Mesenchymal stem cell (in vitro differentiated cells and primary cell): ENCODE measurements around the gene RNF212. TPM values are rescaled to one million over a fixed set of nuclear protein-coding genes. Genes with fewer than 3 reads are reported as not detected.
A peak's percentile ranks its signal among the peaks of the same experiment; 100 is the strongest.

Experiments
- DNase-seq: peaks from one replicate; pipeline ENCODE4 v3.0.0-alpha.2; 2013
- H2AFZ ChIP-seq: one replicate; pipeline ENCODE4 v1.6.1; 2013; ENCODE audit warnings: low read depth, mild to moderate bottlenecking, control low read depth, inconsistent platforms, low read length, moderate library complexity
- H2AK5ac ChIP-seq: 2 replicates; pipeline ENCODE4 v1.6.1; 2013; ENCODE audit warnings: low read length, moderate library complexity, mild to moderate bottlenecking, inconsistent platforms; ENCODE audit not compliant: severe bottlenecking
- H2BK120ac ChIP-seq: one replicate; pipeline ENCODE4 v1.6.1; 2013; ENCODE audit warnings: low read depth, mild to moderate bottlenecking, inconsistent platforms, low read length, moderate library complexity
- H2BK12ac ChIP-seq, 2 experiments: one replicate each; pipeline ENCODE4 v1.6.1; 2013; ENCODE audit warnings: inconsistent platforms in 2 of 2, low read length in 2 of 2, mild to moderate bottlenecking in 2 of 2, moderate library complexity in 2 of 2, control low read depth in 1 of 2
- H2BK15ac ChIP-seq: one replicate; pipeline ENCODE4 v1.6.1; 2013; ENCODE audit warnings: mild to moderate bottlenecking, low read depth, inconsistent platforms; ENCODE audit not compliant: poor library complexity, severe bottlenecking
- H2BK5ac ChIP-seq: 2 replicates; pipeline ENCODE4 v1.6.1; 2013; ENCODE audit warnings: low read depth, mild to moderate bottlenecking, low read length, control low read depth, inconsistent platforms; ENCODE audit not compliant: poor library complexity, severe bottlenecking
- H3K14ac ChIP-seq, 2 experiments: one replicate each; pipeline ENCODE4 v1.6.1; 2013; ENCODE audit warnings: inconsistent platforms in 2 of 2, low read length in 2 of 2, control low read depth in 1 of 2, mild to moderate bottlenecking in 1 of 2, moderate library complexity in 1 of 2
- H3K18ac ChIP-seq, 2 experiments: one replicate each; pipeline ENCODE4 v1.6.1; 2013; ENCODE audit warnings: inconsistent platforms in 2 of 2, low read length in 2 of 2, control low read depth in 1 of 2, low read depth in 1 of 2, mild to moderate bottlenecking in 1 of 2
- H3K23ac ChIP-seq, 2 experiments: one replicate each; pipeline ENCODE4 v1.6.1; 2013; ENCODE audit warnings: inconsistent platforms in 2 of 2, low read length in 2 of 2, mild to moderate bottlenecking in 2 of 2, moderate library complexity in 2 of 2, control low read depth in 1 of 2
- H3K27ac ChIP-seq: 2 replicates; pipeline ENCODE4 v1.5.1; 2013; ENCODE audit warnings: mild to moderate bottlenecking, moderate library complexity, low read length, control low read depth, inconsistent platforms; ENCODE audit not compliant: poor library complexity, severe bottlenecking
- H3K27me3 ChIP-seq, 2 experiments: 2 replicates each; pipeline versions ENCODE4 v1.6.1 to v1.7.0; 2013; ENCODE audit warnings: low read length in 2 of 2, mild to moderate bottlenecking in 2 of 2, moderate library complexity in 2 of 2, control low read depth in 1 of 2, inconsistent platforms in 1 of 2; ENCODE audit not compliant: control insufficient read depth in 1 of 2, insufficient read depth in 1 of 2
- H3K36me3 ChIP-seq, 2 experiments: 2 replicates each; pipeline versions ENCODE4 v1.6.1 to v1.7.0; 2013; ENCODE audit warnings: low read length in 2 of 2, control low read depth in 1 of 2, inconsistent platforms in 1 of 2, low read depth in 1 of 2, mild to moderate bottlenecking in 1 of 2; ENCODE audit not compliant: insufficient read depth in 2 of 2, control insufficient read depth in 1 of 2
- H3K4ac ChIP-seq, 2 experiments: one replicate each; pipeline ENCODE4 v1.6.1; 2013; ENCODE audit warnings: inconsistent platforms in 2 of 2, low read length in 2 of 2, mild to moderate bottlenecking in 2 of 2, moderate library complexity in 2 of 2, control low read depth in 1 of 2, low read depth in 1 of 2
- H3K4me1 ChIP-seq: 2 replicates; pipeline ENCODE4 v1.6.1; 2013; ENCODE audit warnings: low read depth, low read length, control low read depth; ENCODE audit not compliant: control insufficient read depth, insufficient read depth
- H3K4me2 ChIP-seq: 2 replicates; pipeline ENCODE4 v1.6.1; 2013; ENCODE audit warnings: low read length, mild to moderate bottlenecking, inconsistent platforms; ENCODE audit not compliant: poor library complexity, severe bottlenecking
- H3K4me3 ChIP-seq, 2 experiments: 2 replicates each; pipeline versions ENCODE4 v1.5.1 to v1.7.0; 2013; ENCODE audit warnings: low read length in 2 of 2, mild to moderate bottlenecking in 2 of 2, control low read depth in 1 of 2, low read depth in 1 of 2; ENCODE audit not compliant: insufficient read depth in 1 of 2
- H3K79me1 ChIP-seq: replicated peaks from 2 replicates; pipeline ENCODE4 v1.6.1; 2013; ENCODE audit warnings: mild to moderate bottlenecking, control low read depth, low read length, inconsistent platforms; ENCODE audit not compliant: poor library complexity, severe bottlenecking
- H3K9ac ChIP-seq: 2 replicates; pipeline ENCODE4 v1.7.0; 2013; ENCODE audit warnings: mild to moderate bottlenecking, low read length, moderate library complexity
- H3K9me3 ChIP-seq: 2 replicates; pipeline ENCODE4 v1.7.0; 2013; ENCODE audit warnings: mild to moderate bottlenecking, low read length; ENCODE audit not compliant: control insufficient read depth
- H4K8ac ChIP-seq: one replicate; pipeline ENCODE4 v1.6.1; 2013; ENCODE audit warnings: inconsistent platforms, mild to moderate bottlenecking, low read length, moderate library complexity
- H4K91ac ChIP-seq: one replicate; pipeline ENCODE4 v1.6.1; 2013; ENCODE audit warnings: mild to moderate bottlenecking, low read length, inconsistent platforms
- WGBS: methylation state at CpG from one replicate; pipeline ENCODE4 v1.1.7; 2013; ENCODE audit warnings: mixed read lengths; 5-methylcytosine and 5-hydroxymethylcytosine counted together
- small RNA-seq: library from polyadenylated mRNA; stranded (forward); fragments of <200 nt; extraction: miRNeasy Mini kit (QIAGEN cat#:217004); gene quantifications from one replicate; pipeline ENCODE3, GENCODE V24; 2013; ENCODE audit warnings: low read depth

The RNF212 gene

DNA sequence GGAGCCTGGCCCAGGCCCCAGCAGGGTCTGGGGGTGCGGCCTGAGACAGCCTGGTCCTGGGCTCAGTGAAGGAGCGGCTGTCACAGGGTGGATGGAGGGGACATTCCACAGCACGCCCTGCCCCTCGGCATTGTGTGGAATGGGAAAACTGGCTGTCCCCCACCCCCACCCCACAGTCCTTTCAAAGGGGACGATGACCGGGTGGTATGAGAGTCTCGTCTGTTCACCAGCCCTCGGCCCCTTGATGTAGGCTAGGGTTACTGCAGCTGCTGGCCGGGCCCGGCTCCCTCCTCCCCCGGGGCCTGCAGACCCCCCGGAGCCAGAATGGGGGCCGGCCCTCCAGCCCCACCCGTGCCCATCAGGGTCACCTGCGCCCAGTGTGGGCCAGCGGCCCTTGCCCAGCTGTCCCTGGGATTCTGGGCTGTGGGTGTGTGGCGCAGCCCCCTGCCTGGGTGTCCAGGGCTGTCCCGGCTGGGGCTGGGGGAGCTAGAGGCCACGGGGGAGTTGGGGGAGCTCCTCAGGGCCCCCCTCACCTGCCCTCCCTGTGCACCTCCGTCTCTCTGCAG lies 90.2 kb downstream of the RNF212 start:
- Histone ChIP-seq H3K27me3 (no peaks in the 10 kb centered on the region), H3K18ac (no peak overlapping the region), H3K4me3 (no peak overlapping the region), H3K4me1 (peaks cover 54% of the 10 kb centered on the region), H2AK5ac (no peak overlapping the region), H3K14ac (no peak overlapping the region), H2AFZ (no peak overlapping the region), H3K4me2 (no peak overlapping the region), H3K36me3 (peaks cover 20 to 58% of the 10 kb centered on the region in 2 experiments), H3K4ac (no peak overlapping the region), H2BK12ac (no peak overlapping the region), H2BK120ac (no peak overlapping the region), H3K23ac (no peak overlapping the region), H4K91ac (no peak overlapping the region), H3K9ac (no peak overlapping the region), H4K8ac (no peak overlapping the region), H2BK15ac (no peak overlapping the region), H3K27ac (no peak overlapping the region), H2BK5ac (no peak overlapping the region), H3K9me3 (no peaks in the 10 kb centered on the region), H3K79me1 (peaks cover 30% of the 10 kb centered on the region)
- DNase-seq: no peak
- WGBS: 95% methylated on average over 17 of the region's 20 CpGs

DNA sequence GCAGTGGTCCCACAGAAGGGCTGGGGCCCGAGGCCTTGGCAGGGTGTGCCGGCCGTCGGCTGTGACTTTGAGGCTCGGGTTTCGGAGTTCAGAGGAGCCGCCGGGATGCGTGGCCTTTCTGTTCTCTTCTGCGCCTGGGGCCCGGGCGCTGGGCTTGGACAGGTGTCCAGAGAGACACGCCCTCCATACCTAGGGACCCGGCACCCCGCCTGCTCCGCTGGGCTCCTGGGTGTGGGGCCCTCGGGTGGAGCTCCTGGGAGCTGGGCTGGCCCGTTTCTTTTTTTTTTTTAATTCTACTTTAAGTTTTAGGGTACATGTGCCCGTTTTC lies 90.7 kb downstream of the RNF212 start:
- H3K27me3 ChIP-seq: no peaks in the 10 kb centered on the region
- no peak overlapping the region for H2BK5ac ChIP-seq
- no peak overlapping the region for H3K18ac ChIP-seq
- no peak overlapping the region for H2AFZ ChIP-seq
- H3K4me2 ChIP-seq: no peak overlapping the region
- no peak overlapping the region for H2AK5ac ChIP-seq
- no peak for DNase-seq
- H3K4me3 ChIP-seq: no peak overlapping the region
- no peak overlapping the region for H2BK120ac ChIP-seq
- WGBS: 94% methylated on average over 19 of the region's 19 CpGs
- H3K23ac ChIP-seq: no peak overlapping the region
- no peak overlapping the region for H3K9ac ChIP-seq
- no peak overlapping the region for H2BK15ac ChIP-seq
- no peak overlapping the region for H4K8ac ChIP-seq
- peaks cover 54% of the 10 kb centered on the region for H3K4me1 ChIP-seq
- H3K79me1 ChIP-seq: peaks cover 30% of the 10 kb centered on the region
- H3K9me3 ChIP-seq: no peaks in the 10 kb centered on the region
- H2BK12ac ChIP-seq: no peak overlapping the region
- H3K4ac ChIP-seq: no peak overlapping the region
- H3K36me3 ChIP-seq: peaks cover 20 to 59% of the 10 kb centered on the region in 2 experiments
- H3K14ac ChIP-seq: no peak overlapping the region
- no peak overlapping the region for H3K27ac ChIP-seq
- H4K91ac ChIP-seq: no peak overlapping the region

DNA sequence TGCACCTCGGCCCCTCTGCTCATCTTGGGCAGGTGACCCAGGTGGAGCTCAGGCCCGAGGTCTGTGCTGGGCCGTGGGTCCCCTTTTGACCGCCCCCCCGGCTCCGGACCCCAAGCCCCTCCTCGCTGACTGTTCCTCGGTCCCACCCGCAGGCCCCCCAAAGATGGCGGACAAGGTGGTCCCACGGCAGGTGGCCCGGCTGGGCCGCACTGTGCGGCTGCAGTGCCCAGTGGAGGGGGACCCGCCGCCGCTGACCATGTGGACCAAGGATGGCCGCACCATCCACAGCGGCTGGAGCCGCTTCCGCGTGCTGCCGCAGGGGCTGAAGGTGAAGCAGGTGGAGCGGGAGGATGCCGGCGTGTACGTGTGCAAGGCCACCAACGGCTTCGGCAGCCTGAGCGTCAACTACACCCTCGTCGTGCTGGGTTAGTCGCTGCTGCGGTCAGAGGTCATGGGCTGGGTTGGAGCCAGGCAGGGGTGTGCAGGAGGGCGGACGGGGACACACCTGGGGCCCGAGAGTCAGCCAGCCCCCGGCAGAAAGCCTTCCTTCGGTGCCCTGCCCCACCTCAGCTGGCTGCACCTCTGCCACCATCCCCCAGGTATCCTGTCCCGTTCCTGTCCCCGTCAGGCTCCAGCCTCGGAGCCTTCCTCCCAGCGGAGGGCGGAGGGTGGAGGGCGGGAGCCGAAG lies 91.2 kb downstream of the RNF212 start:
- Histone ChIP-seq H3K9me3 (no peaks in the 10 kb centered on the region), H2AFZ (no peak overlapping the region), H3K4me1 (peaks cover 52% of the 10 kb centered on the region), H3K4me2 (no peak overlapping the region), H2BK5ac (no peak overlapping the region), H3K9ac (no peak overlapping the region), H3K27ac (no peak overlapping the region), H3K27me3 (no peaks in the 10 kb centered on the region), H3K79me1 (peaks cover 31% of the 10 kb centered on the region), H3K4me3 (no peak overlapping the region), H4K91ac (no peak overlapping the region), H3K23ac (no peak overlapping the region), H3K4ac (no peak overlapping the region), H2AK5ac (no peak overlapping the region), H2BK15ac (no peak overlapping the region), H3K14ac (no peak overlapping the region), H2BK12ac (no peak overlapping the region), H4K8ac (peak overlapping the region; percentile 45), H3K36me3 (peaks cover 20 to 64% of the 10 kb centered on the region in 2 experiments), H2BK120ac (no peak overlapping the region), H3K18ac (no peak overlapping the region)
- DNase-seq: no peak
- 96% methylated on average over 46 of the region's 46 CpGs for WGBS

Small RNA genes within 50 kb of the gene (small RNA-seq; reads per million reads assigned to genes)
- not detected for gene RF00554
